ENCODE data around the gene RANGRF.

The RANGRF gene

DNA sequence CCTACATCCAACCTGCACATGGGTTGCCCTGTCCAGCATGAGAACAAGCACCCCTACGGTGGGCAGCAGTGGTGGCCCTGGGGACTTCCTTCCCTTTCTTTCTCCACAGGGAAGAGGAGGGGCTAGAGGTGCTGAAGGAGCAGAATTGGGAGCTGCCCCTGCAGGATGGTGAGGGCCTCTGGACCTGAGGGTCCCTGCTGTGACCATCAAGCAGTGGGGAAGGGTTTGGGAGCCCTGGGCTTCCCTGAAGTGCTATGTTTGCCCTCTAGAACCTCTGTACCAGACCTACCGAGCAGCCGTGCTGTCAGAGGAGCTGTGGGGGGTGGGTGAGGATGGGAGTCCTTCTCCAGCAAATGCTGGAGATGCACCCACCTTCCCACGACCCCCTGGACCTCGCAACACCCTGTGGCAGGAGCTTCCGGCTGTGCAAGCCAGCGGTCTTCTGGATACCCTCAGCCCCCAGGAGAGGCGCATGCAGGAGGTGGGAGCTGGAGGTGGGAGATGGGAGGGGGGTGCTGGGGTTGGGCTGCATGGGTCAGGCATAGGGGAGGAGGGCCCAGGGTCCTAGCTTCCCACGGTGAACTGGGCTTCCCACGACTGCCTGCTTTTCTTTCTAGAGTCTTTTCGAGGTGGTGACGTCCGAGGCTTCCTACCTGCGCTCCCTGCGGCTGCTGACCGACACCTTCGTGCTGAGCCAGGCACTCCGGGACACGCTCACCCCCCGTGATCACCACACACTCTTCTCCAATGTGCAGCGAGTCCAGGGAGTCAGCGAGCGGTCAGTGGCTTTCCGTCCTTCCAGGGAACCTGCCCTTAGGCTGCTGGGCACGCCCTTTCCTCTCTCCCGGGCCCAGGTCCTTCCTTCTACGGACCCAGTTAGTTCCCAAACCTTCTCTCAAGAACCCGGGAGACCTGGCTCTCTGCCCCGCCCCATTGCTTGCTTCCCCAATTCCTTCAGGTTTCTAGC lies 26.6 kb downstream of the RANGRF start:
- no peak for DNase-seq

GRCh38 chr17:8315764-8316217 lies 27.3 kb downstream of the RANGRF start:
- DNase-seq: no peak

- no peak for DNase-seq
Observed at GRCh38 chr17:8318010-8318935, 29.8 kb downstream of the RANGRF start.

- DNase-seq: no peak
Observed at GRCh38 chr17:8320262-8320661, 31.8 kb downstream of the RANGRF start.

DNA sequence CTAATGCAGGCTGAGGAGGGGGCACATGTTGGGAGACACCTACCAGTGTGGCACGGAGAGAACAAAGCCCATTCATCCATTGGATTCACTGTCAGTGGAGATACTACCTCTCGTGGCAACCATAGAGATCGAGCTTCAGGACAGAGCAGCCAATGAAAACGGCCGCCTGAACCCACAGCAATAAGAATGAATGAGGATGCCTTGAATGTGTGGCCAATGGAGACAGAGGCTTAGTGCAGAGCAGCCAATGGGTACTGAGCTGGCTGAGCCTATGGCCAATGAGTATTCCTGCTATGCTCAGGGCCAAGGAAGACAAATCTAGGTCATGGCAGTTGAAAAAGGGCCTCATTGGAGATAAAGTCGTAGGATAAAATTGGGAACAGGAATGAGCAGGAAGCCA lies 32.5 kb downstream of the RANGRF start:
- DNase-seq: no peak

- no peak for DNase-seq
Observed at GRCh38 chr17:8322061-8322460, 33.6 kb downstream of the RANGRF start.

- DNase-seq: no peak
Observed at GRCh38 chr17:8324132-8324531, 35.7 kb downstream of the RANGRF start.

GRCh38 chr17:8324923-8325322 lies 36.5 kb downstream of the RANGRF start:
- no peak for DNase-seq

DNA sequence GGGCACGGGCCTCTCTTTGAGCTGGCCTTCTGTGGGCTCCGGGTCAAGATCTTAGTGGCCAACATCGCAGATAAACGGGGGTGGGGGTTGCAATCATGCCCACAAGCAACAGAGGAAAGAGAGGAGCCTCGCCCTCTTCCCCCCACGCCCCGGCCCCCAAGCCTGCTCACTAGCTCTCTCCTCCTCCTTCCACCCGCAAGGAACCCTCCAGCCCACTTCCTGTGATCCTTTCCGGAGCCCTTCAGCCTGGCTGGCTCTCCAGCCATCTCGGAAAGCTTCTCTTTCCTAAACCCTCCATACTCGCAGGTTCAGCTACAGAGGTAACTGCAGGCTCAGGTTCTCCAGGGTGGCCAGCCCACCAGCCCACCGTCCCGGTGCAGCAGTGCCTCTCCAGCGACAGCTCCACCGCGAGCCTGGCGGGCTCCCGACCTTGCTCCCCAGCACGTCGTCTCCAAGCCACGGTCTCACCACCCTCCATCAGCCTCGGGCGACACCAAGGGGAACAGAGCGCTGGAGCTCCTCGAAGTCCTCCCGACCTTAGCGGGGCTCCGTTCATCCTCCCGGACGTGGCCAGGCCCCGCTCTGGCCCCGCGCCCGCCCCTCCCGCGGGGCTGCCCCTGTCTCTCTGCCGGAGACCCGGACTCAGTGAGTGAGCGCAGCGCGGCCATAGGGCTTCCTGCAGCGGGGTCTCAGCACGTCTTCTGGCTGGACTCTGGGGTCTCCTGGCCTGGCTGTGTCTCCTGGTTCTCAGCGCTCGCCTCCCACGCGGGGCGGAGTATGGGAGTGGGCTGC lies 38.2 kb downstream of the RANGRF start:
- DNase-seq: peak; percentile 4

GRCh38 chr17:8327303-8327649 lies 38.8 kb downstream of the RANGRF start:
- no peak for DNase-seq

- DNase-seq: no peak
Observed at GRCh38 chr17:8332128-8332527, 43.7 kb downstream of the RANGRF start.

- DNase-seq: no peak
Observed at GRCh38 chr17:8332688-8333087, 44.2 kb downstream of the RANGRF start.

DNA sequence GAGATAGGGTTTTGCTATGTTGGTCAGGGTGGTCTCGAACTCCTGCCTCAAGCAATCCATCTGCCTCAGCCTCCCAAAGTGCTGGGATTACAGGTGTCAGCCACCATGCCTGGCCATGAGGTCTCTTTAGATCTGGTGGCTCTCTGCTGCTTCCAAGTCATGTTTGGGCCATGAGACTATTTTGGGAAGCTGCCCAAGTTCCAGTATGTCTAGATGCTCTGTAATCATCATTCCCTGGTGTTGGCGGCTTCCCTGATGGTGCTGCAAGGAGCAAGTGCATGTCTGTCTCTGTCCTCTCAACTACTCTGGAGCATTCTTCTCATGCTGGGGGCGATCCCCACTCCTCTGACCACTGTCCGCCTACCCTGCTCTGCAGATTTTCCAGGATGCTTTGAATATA lies 44.8 kb downstream of the RANGRF start:
- DNase-seq: no peak

DNA sequence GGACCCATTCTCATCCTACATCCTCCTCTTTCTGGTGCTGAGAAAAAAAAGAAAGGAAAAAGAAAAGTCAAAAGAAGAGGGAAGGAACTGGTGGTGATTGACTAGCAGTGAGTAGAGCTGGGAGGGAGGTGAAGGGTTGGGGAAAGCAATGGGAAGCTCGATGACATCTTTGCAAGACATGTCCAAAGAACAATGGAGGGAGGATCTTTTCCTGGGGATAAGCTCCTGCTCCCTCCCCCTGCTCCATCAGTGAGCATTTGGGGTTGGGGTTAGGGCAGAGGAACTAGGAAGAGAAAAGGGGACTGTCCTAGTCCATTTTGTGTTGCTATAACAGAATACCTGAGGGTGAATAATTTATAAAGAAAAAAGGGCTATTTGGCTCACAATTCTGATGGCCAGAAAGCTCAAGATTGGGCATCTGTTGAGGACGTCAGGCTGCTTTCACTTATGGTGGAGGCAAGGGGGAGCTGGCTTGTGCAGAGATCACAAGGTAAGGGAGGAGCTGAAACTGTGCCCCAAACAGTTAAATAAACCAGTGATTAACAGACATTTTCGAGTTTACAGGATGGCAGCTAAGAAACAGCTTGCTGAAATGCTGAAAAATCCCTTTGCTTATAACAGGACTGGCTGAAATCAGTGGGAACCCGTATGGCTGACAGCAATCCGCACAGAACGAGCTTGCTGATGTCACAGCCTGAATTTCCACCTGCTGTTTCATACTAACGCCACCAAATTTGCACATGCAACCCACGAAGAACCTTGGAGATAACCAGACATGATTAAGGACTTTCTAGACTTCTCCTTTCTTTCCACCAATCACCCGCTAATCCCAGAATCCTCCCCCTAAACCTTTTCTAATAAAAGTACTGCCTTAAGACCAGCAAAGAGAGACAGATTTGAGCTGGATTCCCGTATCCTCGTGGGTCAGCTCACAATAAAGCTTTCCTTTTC lies 49.6 kb downstream of the RANGRF start:
- DNase-seq: no peak

- DNase-seq: no peak
Observed at GRCh38 chr17:8338753-8339140, 50.3 kb downstream of the RANGRF start.

GRCh38 chr17:8339540-8339939 lies 51.1 kb downstream of the RANGRF start, which contains the start of gene ODF4:
TSS of gene ODF4 (plus strand) at chr17:8339840. CDS start at chr17:8340052, 212 bp downstream.
- DNase-seq: no peak

Measured in T-helper 9 cell (primary cell).